Measurements from ENCODE around the gene NXF1.
"Not testable (repeated sequence)": the region's sequence is repeated elsewhere in the genome, so short reads cannot be mapped to it uniquely, and the experiment has no call there.

The NXF1 gene

GRCh38 chr11:62788991-62789390 is 16.2 kb downstream of the NXF1 start:
- no peak for DNase-seq

- peak; percentile 96 for DNase-seq
Measured at GRCh38 chr11:62787005-62787759, 18.1 kb downstream of the NXF1 start, which contains the start of gene TMEM179B. TMEM179B (plus strand) TSS chr11:62787402; CDS start chr11:62787432, 30 bp downstream.

DNA sequence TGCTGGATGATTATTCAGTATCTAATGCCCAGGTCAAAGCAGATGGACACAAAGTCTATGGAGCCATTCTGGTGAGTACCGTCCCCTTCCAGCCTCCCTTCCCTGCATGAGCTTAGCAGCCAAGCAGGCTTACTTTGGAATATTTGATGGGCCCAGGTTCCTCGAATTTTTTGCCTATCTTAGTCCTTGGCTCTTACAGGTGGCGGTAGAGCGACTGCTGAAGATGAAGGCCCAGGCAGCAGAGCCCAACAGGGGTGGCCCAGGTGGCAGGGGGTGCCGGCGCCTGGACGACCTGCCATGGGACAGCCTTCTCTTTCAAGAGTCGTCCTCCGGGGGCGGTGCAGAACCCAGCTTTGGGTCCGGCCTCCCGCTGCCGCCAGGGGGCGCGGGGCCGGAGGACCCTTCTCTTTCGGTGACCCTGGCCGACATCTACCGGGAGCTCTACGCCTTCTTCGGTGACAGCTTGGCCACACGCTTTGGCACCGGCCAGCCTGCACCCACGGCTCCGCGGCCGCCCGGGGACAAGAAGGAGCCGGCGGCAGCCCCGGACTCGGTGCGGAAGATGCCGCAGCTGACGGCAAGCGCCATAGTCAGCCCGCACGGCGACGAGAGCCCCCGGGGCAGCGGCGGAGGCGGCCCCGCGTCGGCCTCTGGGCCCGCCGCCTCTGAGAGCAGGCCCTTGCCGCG is 18.8 kb downstream of the NXF1 start:
- peak; percentile 92 for DNase-seq

GRCh38 chr11:62782753-62783152 is 22.5 kb downstream of the NXF1 start:
- DNase-seq = no peak

GRCh38 chr11:62778441-62778840 is 26.8 kb downstream of the NXF1 start:
- DNase-seq = no peak

DNA sequence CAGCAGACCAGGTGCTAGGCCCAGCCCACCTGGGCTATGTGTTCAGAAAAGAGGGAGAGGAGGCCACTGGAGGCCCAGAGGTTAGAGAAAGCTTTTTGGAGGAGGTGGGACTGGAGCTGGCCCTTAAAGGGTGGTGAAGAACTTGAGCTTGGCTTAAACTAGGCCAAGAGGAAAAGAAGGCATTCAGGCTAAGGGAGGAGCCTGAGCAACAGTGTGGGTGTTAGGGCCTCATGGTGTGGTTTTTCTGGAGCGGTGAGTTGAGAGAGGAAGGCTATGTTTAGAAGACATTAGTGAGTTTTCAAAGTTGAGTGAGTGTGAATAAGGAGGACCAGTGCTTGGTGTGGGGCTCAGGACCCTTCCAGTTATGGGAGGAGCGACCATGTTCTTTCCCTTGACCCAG is 27.9 kb downstream of the NXF1 start:
- DNase-seq = no peak

- DNase-seq = no peak
Measured at GRCh38 chr11:62775646-62776045, 29.6 kb downstream of the NXF1 start.

- no peak for DNase-seq
Measured at GRCh38 chr11:62774407-62774806, 30.8 kb downstream of the NXF1 start.

DNA sequence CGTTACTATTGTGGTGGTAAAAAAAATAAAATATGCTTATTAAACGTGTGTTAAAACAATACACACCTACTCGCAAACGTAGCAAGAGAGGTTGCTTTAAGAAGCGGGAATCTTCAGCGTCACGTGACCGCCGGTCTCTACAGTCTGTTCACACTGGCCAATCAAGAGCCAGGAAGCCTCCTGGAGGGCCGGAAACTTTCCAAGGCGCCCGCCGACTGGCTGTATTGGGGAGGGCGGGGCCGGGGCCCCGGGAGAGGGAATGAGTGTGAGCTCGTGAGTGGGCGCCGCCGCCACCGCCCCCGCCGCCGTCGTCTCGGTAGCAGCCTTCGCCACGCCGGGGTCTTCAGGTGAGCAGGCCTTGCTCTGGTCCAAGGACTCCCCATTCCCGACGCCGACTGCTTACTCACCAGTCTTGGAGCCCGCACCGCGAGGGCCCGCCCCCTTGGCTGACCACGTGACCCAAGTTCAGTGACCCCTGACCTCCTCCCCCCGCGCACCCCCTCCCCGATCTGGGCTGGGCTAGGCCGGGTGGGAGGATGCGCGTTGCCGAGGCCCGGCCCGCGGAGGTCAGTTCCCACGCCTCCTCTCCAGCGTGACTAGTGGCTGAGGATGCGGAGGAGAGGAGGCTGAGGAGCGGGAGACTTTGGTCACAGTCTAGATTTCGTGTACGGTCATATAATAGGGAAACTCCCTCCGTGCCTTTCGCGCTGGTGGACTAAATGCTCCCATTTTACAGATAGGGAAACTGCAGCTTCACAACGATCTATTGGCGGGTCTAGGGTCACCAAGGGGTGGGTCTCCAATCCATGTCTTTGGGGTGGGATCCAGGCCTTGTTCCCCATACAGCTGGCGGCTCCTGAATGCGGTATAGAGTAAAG is 33.9 kb downstream of the NXF1 start, which contains the start of gene TAF6L:
TSS of gene TAF6L (plus strand) at position 253 of the 878 bp plus-strand sequence. CDS start 4,388 bp downstream, outside the sequence.
- DNase-seq = peak; percentile 95

GRCh38 chr11:62770778-62771143 is 34.5 kb downstream of the NXF1 start:
- DNase-seq = peak; percentile 86

DNA sequence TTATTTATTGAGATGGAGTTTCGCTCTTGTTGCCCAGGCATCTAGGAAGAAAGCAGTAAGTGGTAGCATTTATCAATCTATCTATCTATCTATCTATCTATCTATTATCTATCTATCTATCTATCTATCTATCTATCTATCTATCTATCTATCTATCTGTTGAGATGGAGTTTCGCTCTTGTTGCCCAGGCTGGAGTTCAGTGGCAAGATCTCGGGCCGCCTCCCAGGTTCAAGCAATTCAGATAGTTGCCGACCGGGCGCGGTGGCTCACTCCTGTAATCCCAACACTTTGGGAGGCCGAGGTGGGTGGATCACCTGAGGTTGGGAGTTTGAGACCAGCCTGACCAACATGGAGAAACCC is 44.4 kb downstream of the NXF1 start:
- DNase-seq = not testable (repeated sequence)

DNA sequence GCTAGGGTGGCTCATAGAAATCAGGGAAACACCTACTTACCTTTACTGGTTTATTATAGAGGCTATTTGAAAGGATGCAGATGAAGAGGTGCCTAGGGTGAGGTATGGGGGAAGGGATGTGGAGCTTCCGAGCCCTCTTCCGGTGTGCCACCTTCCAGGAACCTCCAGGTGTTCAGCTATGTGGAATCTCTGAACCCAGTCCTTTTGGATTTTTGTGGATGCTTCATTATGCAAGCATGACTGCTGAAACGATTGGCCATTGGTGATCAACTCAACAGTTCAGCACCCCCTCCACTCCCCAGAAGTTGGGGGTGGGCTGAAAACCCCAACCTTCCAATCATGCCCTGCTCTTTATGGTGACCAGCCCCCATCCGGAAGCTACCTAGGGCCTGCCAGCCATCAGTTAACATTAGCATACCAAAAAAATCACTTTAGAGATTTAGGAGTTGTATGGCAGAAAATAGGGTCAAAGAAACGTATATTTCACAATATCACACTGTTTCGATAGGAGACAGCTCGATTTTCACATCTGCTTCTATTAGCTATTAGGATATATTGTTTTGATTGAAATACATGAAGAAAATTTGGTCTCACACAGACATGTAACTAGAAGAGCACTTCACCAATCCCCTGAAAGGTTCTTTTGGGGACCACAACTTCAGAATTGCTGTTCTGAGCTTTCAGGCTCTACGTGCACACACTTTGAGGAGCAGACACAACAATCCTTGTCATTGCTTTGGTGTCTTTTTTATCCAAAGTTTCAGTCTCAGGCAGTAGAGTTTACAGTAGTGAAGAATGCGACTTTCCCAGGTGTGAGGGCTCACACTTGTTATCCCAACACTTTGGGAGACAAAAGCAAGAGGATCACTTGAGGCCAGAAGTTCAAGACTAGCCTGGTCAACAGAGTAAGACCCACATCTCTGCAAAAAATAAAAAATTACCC is 47.1 kb downstream of the NXF1 start:
- DNase-seq = no peak

DNA sequence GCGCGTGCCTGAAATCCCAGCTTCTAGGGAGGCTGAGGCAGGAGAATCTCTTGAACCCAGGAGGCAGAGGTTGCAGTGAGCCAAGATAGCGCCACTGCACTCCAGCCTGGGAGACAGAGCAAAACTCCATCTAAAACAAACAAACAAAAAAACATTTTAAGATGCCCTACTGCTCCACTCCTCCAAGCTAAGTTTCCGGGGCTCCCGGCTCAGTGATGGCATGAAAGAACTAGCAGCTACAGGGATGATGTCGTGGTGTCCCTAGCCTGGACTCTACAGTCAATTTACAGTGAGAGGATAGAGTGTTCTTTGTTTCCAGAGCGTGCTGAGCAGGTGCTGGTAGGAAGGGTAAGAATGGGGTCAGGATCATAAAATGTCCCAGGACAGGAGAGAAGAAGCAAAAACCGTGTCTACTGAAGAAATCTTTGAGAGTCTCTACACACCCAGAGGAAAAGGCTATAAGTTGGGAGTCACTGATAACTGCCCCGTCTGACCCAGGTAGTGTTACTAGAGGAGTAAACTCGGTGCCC is 50.1 kb downstream of the NXF1 start:
- no peak for DNase-seq

DNA sequence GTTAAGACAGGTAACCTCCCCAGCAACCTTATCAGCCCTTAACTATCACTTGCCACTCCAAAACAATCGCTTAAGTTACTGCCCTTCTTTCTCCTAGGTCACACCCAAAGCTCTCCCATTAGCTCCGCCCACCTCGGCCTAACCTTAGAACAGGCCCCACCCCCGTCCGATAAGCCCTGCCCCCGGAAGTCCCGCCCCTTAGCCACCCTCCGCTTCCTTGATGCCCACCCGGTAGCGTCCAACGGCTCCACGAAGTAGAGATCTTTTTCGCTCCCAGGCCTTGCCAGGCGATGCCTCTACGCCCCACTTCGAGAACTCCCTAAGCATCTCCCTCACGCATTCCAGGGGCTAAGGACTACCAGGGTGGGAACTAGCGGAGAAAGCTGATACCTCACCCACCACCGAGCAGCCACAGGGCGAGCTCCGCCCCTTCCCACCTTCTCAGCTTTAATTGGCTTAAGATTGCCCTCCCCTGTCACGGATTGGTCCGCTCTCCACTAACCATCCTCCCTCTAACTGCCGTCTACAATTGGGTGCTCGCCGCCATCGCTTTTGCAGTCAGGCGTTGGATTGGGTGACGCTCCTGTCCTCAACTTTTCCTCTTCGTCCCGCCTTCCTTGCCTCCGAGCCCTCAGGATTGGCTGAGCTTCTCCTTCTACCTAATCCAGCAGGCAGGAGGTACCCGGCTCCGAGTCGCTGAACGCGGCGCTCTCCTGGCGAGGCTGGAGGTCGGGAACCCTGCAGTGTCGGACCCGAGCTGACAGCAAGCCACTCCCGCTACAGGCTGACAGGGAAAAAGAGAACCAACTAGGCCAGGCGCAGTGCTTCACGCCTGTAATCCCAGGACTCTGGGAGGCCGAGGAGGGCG is 51.3 kb downstream of the NXF1 start, which contains the start of gene ZBTB3:
TSS of gene ZBTB3 (minus strand) at position 425 of the 868 bp plus-strand sequence. CDS start 496 bp downstream, outside the sequence.
- peak; percentile 99 for DNase-seq

- DNase-seq = no peak
Measured at GRCh38 chr11:62752994-62753735, 52.1 kb downstream of the NXF1 start.

- no peak for DNase-seq
Measured at GRCh38 chr11:62752177-62752785, 53.0 kb downstream of the NXF1 start.

GRCh38 chr11:62749931-62750330 is 55.3 kb downstream of the NXF1 start:
- not testable (repeated sequence) for DNase-seq

- no peak for DNase-seq
Measured at GRCh38 chr11:62747475-62748160, 57.6 kb downstream of the NXF1 start.
